KOPT-K1 (cell line): ENCODE data around the gene SCLT1.
A peak's percentile ranks its signal among the peaks of the same experiment; 100 is the strongest.
"Not testable (repeated sequence)": the region's sequence is repeated elsewhere in the genome, so short reads cannot be mapped to it uniquely, and the experiment has no call there.

Source experiments
- H3K27ac ChIP-seq: fragments of 200-600 bp; sonication (generic); 2 replicates; pipeline ENCODE4 v1.5.1; 2016; ENCODE audit warnings: antibody characterized with exemption, mild to moderate bottlenecking, low read depth, low read length; ENCODE audit not compliant: poor library complexity, severe bottlenecking
- H3K36me3 ChIP-seq: fragments of 200-600 bp; sonication (generic); 2 replicates; pipeline ENCODE4 v1.5.1; 2017; ENCODE audit warnings: antibody characterized with exemption, mild to moderate bottlenecking, low read length, moderate library complexity; ENCODE audit not compliant: insufficient read depth
- H3K9me3 ChIP-seq: fragments of 200-600 bp; sonication (generic); 2 replicates; pipeline ENCODE4 v1.5.1; 2017; ENCODE audit warnings: antibody characterized with exemption, low read length, mild to moderate bottlenecking; ENCODE audit not compliant: insufficient read depth, poor library complexity, severe bottlenecking

SCLT1 gene

DNA sequence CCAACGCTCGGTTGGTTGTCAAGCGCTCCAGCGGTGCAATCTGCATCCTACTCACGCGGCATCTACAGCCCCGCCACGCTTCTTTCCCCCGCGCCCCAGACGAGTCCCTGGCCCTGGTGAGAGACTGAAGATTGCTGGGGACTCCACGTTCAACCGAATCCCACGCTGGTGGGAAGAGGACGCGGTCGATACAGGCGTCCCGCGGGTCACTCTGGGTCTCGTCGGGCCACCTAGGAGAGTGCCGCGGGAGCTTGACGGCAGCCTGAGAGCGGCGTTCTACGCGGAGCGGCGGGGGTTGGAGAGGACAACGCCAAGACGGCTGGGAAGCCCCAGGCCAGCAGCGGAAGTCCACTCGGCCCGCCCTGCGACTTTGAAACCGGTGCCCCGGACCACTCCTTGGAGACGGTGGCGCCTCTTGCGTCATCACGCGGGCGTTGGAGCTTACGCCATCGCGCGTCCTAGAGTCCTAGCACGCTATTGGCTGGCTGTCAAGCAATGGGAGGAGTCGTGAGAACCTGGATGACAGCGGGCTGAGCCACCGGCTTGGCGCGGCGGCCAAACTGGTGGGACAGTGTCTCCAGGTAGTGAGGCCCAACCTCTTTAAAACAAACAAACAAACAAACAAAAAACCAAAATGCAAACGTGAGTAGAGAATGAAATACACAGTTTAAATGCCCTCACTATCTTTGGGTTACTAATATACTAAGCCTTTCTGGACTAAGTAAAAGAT lies at the start of gene SCLT1:
Gene SCLT1 (minus strand): TSS at position 349 of the 730 bp plus-strand sequence. CDS start 436 bp downstream, outside the sequence.
- peak within 1 kb of the TSS; percentile 92 for H3K27ac ChIP-seq
- no peaks in the 10 kb centered on the region for H3K9me3 ChIP-seq
- H3K36me3 ChIP-seq = no peaks in the 10 kb centered on the region

DNA sequence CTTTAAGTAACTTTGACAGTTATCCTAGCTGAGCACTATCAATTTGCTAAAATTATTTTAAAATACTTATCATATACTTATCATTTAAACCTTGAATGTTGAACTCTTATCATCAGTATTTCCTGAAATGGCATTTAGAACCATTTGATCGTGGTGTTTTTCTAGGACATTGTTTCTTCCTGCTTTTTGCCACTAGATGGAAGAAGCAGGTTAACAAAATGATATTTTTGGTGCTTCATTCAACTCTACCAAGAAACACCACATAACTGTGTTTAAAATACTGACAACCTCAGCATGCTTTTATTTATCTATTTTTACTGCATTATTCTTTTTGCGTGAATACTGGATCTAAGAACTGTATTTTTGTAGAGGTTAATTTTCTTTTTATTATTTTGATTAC lies 47.2 kb upstream of the SCLT1 start:
- H3K36me3 ChIP-seq = no peaks in the 10 kb centered on the region
- H3K27ac ChIP-seq = no peak overlapping the region
- no peaks in the 10 kb centered on the region for H3K9me3 ChIP-seq

DNA sequence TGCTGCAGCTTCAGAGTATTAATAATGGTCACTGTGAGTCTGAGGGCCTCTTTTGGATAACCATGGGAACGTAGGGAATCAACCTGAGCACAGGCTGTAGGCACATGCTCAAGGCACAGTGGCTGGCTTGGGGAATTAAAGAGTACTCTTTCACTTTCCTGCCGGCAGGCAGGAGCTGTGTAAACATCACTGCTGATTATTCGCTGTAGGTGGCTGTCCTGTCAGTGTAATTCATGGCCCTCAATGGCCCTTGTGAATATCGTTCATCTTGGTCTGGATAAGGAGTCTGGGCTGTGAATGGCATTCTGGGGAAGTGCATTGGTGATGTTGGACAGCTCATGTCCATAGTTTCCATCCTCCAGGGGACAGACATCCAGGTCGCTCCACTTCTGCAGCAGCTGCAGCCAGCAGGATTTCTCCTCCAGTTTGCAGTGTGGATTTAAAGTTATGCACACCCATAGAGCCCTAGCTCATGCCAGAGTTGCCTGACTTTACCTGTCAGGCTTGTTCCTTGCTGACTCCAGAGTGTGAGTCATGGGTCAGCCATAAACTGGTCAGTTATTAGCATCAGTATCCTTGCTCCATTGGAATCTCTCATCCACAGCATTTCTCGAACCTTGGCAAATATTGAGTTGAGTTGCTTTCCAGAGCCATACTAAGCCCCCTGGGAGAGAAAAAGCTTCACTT lies 45.6 kb upstream of the SCLT1 start:
- H3K27ac ChIP-seq = no peak overlapping the region
- H3K9me3 ChIP-seq = no peaks in the 10 kb centered on the region
- no peaks in the 10 kb centered on the region for H3K36me3 ChIP-seq

DNA sequence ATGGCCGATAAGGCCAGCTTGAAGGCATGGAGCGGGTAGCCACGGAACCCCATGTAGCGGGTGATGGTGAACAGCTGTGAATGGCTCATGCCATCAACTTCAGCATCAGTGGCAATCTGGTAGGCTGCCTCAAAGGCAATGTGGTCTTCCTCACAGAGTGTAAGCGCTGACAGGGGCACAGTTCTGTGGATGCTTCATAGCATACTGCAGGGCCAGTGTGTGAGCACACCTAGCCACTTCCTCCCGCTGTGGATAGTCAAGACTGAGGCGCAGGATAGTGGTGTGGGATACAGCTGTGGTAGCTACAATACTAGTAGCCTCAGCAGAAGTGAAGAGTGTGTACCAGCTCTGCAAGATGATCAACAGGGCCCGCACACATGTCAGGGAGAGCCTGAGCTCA lies 43.1 kb upstream of the SCLT1 start:
- H3K27ac ChIP-seq = no peak overlapping the region
- H3K36me3 ChIP-seq = no peaks in the 10 kb centered on the region
- peaks cover 3% of the 10 kb centered on the region for H3K9me3 ChIP-seq

DNA sequence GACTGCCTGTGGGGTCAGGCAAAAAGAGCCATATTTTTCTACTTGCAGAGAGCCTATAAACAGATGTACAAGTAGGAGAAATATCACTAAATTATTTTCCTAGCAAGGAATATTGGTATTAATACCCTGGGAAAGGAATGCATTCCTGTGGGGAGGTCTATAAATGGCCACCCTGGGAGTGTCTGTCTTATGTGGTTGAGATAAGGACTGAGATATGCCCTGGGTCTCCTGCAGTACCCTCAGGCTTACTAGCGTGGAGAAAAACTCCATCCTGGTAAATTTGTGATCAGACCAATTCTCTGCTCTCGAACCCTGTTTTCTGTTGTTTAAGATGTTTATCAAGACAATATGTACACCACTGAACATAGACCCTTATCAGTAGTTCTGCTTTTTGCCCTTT lies 38.0 kb upstream of the SCLT1 start:
- no peak overlapping the region for H3K27ac ChIP-seq
- peaks cover 5% of the 10 kb centered on the region for H3K9me3 ChIP-seq
- H3K36me3 ChIP-seq = no peaks in the 10 kb centered on the region

DNA sequence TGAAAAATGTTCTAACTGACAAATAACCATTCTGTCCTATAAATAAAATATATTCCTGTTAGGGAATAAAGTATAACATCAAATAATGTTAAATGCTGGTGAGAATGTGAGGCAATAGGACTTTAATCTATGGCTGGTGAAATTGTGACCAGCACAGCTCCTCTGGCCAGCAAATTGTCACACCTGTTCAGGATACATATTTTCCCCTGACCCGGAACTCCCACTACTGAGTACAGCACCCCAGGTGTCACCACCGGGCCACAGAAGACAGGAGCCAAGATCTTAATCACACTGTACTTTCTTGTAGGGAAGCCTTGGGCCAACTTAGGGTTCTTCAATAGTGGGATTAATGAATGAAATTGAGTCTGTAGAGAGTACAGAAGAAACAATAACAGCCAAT lies 35.8 kb upstream of the SCLT1 start:
- no peaks in the 10 kb centered on the region for H3K36me3 ChIP-seq
- H3K9me3 ChIP-seq = peaks cover 5% of the 10 kb centered on the region
- H3K27ac ChIP-seq = no peak overlapping the region

DNA sequence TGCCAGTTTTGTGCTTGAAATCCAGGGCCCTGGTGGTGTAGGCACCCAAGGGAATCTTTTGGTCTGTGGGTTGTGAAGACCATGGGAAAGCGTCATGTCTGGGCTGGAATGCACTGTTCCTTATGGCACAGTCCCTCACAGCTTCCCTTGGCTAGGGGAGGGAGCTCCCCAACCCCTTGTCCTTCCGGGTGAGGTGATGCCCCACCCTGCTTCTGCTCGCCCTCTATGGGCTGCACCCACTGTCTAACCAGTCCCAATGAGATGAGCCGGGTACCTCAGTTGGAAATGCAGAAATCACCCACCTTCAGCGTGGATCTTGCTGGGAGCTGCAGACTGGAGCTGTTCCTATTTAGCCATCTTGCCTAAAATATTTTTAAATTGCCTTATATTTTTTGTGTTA lies 33.3 kb upstream of the SCLT1 start:
- not testable (repeated sequence) for H3K36me3 ChIP-seq, H3K27ac ChIP-seq, H3K9me3 ChIP-seq

DNA sequence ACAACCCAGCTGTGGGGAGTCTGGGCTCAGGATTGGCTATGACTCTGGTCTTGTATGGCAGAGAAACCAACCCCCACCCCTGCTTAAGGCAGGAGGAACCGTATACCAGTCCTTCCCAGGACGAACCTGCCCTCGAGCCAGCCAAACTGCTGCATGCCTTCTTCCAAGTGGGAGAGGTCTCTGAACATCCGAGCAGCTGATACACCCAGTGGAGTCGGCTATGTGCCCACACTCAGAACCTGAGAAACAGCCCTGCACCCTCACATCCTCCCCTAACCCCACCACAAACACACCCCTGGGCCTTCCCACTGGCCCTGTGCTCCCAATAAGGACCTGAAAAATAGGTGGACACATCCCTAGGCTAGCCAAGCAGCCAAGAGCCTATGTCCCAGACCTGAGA lies 24.4 kb upstream of the SCLT1 start:
- Histone ChIP-seq H3K36me3 (no peaks in the 10 kb centered on the region), H3K27ac (no peak overlapping the region), H3K9me3 (no peaks in the 10 kb centered on the region)

DNA sequence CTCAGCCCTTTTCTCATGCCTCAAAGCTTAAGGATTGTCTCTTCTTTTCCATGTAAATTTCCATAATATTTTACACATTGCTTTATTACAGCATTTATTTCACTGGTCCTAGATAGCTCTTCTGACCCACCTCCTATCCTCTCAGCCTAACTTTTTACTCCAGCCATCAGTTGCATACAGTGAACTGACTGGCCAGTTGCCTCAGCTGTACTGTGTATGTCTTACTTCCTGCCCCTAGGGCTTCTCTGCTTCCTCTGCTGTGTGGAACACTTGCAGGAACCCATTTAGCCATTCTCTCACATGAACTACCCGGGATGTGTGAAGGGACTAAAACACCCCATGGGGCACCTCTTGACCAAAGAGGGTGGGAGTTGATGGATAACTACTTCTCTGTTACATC lies 20.6 kb upstream of the SCLT1 start:
- peaks cover 8% of the 10 kb centered on the region for H3K36me3 ChIP-seq
- no peak overlapping the region for H3K27ac ChIP-seq
- H3K9me3 ChIP-seq = no peaks in the 10 kb centered on the region

DNA sequence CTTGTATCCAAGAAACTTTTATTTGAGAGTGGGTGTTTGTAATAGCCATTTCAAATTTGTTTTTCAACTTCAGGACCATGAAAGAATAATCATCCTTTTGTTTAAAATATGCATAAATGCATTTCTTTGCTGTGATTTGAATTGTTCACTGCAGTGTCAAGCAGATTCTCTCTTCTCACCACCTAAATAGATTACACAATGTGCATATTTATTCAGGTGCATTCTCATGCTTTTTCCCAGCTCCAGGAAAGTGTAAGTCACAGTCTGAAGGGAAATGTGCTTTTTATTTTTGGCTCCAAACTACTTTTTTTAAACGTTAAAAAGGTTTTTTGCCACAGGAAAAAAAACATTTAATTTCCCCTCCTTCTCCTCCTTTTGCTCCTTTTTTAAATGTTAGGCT lies 20.1 kb upstream of the SCLT1 start:
- H3K27ac ChIP-seq = no peak overlapping the region
- H3K36me3 ChIP-seq = peaks cover 8% of the 10 kb centered on the region
- H3K9me3 ChIP-seq = no peaks in the 10 kb centered on the region

DNA sequence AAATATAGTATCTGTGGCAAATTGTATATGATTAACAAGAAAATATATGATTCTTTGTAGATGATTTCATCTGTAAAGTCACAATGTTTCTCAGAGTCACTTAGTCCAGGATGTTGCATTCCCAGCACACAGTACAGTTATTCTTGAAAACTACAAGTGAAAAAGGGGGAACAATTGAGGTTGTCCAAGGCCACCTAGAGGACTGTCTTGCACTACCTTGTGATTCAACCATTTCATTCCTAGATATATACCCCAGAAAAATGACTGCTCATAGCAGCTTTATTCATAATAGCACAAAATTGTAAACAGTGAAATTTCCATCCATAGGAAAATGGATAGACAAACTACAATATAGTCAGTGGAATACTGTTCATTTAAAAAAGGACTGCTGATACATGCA lies 18.6 kb upstream of the SCLT1 start:
- Histone ChIP-seq H3K36me3 (peaks cover 8% of the 10 kb centered on the region), H3K27ac (no peak overlapping the region), H3K9me3 (no peaks in the 10 kb centered on the region)

DNA sequence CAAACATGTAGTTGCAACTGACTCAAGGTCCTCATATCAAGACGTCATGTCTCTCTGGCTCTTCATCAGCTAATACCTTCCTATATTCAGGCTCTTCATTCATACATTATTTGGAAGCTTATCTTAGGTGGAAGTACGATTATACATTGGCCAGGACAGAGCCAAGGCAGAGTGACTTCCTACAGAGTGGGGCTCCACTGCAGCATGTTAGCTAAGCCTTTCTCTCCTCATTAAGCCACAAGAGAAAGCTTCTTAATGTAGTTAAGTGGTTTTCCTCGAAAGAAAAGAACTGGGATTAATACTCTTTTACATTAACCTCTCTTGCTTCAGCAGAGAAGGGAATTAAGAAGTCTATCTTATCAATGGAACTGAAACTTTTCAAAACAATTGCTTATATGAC lies 17.6 kb upstream of the SCLT1 start:
- H3K9me3 ChIP-seq = no peaks in the 10 kb centered on the region
- H3K27ac ChIP-seq = no peak overlapping the region
- H3K36me3 ChIP-seq = peaks cover 8% of the 10 kb centered on the region

DNA sequence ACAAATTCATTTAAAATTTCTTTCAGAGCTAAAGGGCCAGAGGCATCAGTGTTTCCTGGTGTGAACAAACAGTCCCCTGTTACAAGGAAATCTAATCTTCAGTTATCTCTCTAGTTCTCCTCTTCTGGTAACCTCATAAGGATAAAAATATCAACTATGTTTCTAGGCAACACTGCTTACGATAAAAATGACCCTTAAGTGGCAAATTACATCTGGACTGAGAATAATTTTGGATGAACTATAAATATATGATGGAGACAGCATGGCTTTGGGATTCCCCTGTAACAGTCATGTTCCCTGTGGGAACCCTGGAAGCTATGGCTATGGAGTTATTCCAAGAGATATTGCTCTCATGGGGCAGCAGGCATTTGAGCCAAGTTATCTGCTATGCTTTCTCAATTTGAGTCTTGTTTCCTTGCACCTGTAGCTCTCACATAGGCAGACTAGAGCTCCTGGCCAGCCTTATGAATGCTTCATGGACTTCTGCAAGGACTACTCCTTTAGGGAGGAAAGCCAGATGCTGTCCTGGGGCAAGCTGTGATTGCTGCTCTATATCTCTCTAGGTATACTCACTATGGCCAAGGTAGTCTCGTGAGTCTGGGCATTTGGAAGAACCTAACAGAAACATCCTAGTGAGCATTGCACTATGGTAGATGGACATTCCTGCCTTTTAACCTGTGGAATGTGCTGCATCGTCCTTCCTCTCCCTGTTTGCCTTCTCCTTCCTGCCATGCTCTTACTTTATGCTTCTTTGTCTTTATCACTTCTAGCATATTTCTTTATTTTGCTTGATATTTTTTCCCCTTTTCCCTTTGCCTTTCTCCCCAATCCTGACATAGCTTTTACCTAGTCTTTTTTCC lies 16.9 kb upstream of the SCLT1 start:
- no peak overlapping the region for H3K27ac ChIP-seq
- H3K9me3 ChIP-seq = no peaks in the 10 kb centered on the region
- H3K36me3 ChIP-seq = peaks cover 8% of the 10 kb centered on the region

DNA sequence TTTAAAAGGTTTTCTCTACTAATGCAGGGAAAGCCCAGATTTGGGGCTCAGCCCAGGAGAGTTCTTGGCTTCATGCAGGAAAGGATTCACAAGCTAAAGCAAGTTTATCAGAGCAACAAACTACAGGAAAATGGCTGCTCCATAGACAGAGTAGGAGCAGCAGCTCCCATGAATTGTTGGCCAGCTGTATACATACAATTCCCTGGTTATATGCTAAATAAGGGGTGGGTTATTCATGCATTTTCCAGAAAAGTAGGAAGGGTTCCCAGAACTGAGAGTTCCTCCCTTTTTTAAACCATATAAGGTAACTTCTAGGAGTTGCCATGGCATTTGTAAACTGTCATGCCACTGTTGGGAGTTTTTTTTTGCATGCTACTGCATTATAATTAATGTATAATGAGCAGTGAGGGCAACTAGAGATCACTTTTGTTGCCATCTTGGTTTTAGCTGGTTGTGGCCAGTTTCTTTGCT lies 5.2 kb upstream of the SCLT1 start:
- Histone ChIP-seq H3K36me3 (0 out of 2 replicates have a peak, but pooled peaks cover 3% of the 10 kb centered on the region), H3K9me3 (no peaks in the 10 kb centered on the region), H3K27ac (no peak overlapping the region)

DNA sequence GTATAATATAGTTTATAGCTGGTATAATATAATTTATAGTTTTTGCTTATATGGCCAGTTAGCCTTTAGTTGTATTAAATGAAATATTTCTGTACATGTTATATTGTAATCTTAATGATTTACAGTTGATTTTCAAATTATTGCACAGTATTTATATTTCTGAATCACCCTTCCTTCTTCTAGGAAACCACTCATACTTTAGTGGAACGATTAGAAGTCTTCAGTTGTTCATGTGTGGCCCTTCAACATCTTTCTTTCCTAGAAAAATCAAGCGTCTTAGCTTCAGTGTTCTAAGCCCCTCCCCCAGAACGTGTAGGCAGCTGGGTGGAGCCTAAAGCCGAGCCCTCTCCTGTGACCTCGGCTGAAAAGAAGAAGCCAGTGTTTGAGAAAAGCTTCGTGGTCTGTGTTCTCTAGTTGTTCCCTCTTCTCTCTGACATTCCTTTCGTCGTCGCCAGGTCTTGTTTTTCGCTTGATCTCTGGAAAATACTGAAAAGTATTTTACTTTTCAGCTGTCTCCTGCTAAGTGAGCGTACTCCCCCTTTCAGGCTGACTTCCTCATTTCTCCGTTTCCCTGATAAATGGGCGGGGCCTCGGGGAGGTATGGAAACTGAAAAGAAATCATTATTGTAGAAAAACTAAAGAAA lies 2.6 kb upstream of the SCLT1 start, which contains the start of gene C4orf33:
Gene C4orf33 (plus strand): TSS at position 342 of the 644 bp plus-strand sequence. CDS start 6,459 bp downstream, outside the sequence.
- Histone ChIP-seq H3K9me3 (no peaks in the 10 kb centered on the region), H3K27ac (peak within 1 kb of the TSS; percentile 70), H3K36me3 (no peaks in the 10 kb centered on the region)
